ENCODE results near the gene ABTB1.

- no peak for TF ChIP-seq CTCF (IDR thresholded peaks at IDR 0.05)
- TF ChIP-seq EP300 (IDR thresholded peaks at IDR 0.05) = no peak
- no peak for TF ChIP-seq POLR2A (IDR thresholded peaks at IDR 0.05)
- TF ChIP-seq POLR2AphosphoS5 (IDR thresholded peaks at IDR 0.05) = no peak
Observed at GRCh38 chr3:127698691-127699415, 26.1 kb downstream of the ABTB1 start.

Measured in gastroesophageal sphincter (tissue), 3 donors.